H1 (cell line): Measurements from ENCODE around the gene LRP5. TPM values are rescaled to one million over a fixed set of nuclear protein-coding genes. Genes with fewer than 3 reads are reported as not detected.

Experiments
- CTCF ChIA-PET: fragments of 300-600 bp; sonication (Branson Sonifier 250); formaldehyde crosslinking; loops from one replicate; lab custom pipeline; 2021; ENCODE audit not compliant: partially characterized antibody; lab: Charles Lee
- POLR2A ChIA-PET: fragments of 300-600 bp; sonication (Branson Sonifier 250); formaldehyde crosslinking; loops from one replicate; lab custom pipeline; 2021; ENCODE audit warnings: inconsistent platforms; ENCODE audit not compliant: partially characterized antibody; lab: Charles Lee
- DNase-seq, 2 experiments: peaks; one replicate each; pipeline versions ENCODE4 v3.0.0 to v3.0.0-alpha.2; 2010 to 2022; ENCODE audit warnings: low spot score in 2 of 2, low read depth in 1 of 2, mixed read lengths in 1 of 2
- FAIRE-seq: peaks from 2 replicates; lab custom pipeline; 2011; peaks lifted over from hg19 to GRCh38; lab: Jason Lieb, UNC
- H2AFZ ChIP-seq: 2 replicates; pipeline ENCODE4 v1.8.1; 2012; ENCODE audit warnings: low read length, inconsistent platforms
- H2AK5ac ChIP-seq: 2 replicates; pipeline ENCODE4 v1.6.1; 2013; ENCODE audit warnings: low read depth, low read length
- H2BK120ac ChIP-seq: replicated peaks from 2 replicates; pipeline ENCODE3; 2013; ENCODE audit warnings: low read depth, low read length, inconsistent platforms
- H2BK12ac ChIP-seq: 2 replicates; pipeline ENCODE4 v1.6.1; 2013; ENCODE audit warnings: low read depth, low read length
- H2BK15ac ChIP-seq: 2 replicates; pipeline ENCODE4 v1.6.1; 2013; ENCODE audit warnings: low read length
- H2BK20ac ChIP-seq: 2 replicates; pipeline ENCODE4 v1.6.1; 2013; ENCODE audit warnings: low read length
- H2BK5ac ChIP-seq: 2 replicates; pipeline ENCODE4 v1.6.1; 2013; ENCODE audit warnings: low read depth, low read length
- H3K14ac ChIP-seq: 2 replicates; pipeline ENCODE4 v1.6.1; 2013; ENCODE audit warnings: inconsistent platforms; ENCODE audit not compliant: insufficient read length
- H3K18ac ChIP-seq: 2 replicates; pipeline ENCODE4 v1.6.1; 2013; ENCODE audit warnings: low read length; ENCODE audit errors: extremely low read depth
- H3K23ac ChIP-seq: 2 replicates; pipeline ENCODE4 v1.6.1; 2013; ENCODE audit warnings: inconsistent platforms; ENCODE audit not compliant: insufficient read length
- H3K23me2 ChIP-seq: 2 replicates; pipeline ENCODE4 v1.6.1; 2013; ENCODE audit warnings: low read depth, low read length
- H3K27ac ChIP-seq: 2 replicates; pipeline ENCODE4 v1.6.1; 2011; ENCODE audit warnings: low read depth, low read length, inconsistent platforms
- H3K27me3 ChIP-seq, 4 experiments: replicated peaks in 1 of 4; 1 replicate in 1 of 4; 2 replicates in 3 of 4; pipeline versions ENCODE4 v1.6.1 to v1.8.1; 2011 to 2013; ENCODE audit warnings: low read length in 3 of 4, mild to moderate bottlenecking in 3 of 4, inconsistent platforms in 2 of 4, mixed read lengths in 2 of 4, moderate library complexity in 1 of 4; ENCODE audit not compliant: control insufficient read depth in 3 of 4, insufficient read depth in 3 of 4; ENCODE audit errors: extremely low read depth in 1 of 4
- H3K36me3 ChIP-seq, 4 experiments: 2 replicates each; pipeline versions ENCODE4 v1.6.1 to v1.8.1; 2011 to 2013; ENCODE audit warnings: mild to moderate bottlenecking in 4 of 4, low read length in 3 of 4, moderate library complexity in 2 of 4, control low read depth in 1 of 4, inconsistent platforms in 1 of 4; ENCODE audit not compliant: insufficient read depth in 4 of 4, control insufficient read depth in 2 of 4
- H3K4ac ChIP-seq: replicated peaks from 2 replicates; pipeline ENCODE3; 2013; ENCODE audit warnings: low read length, low read depth, mixed read lengths, inconsistent platforms; ENCODE audit not compliant: insufficient read length
- H3K4me1 ChIP-seq, 4 experiments: replicated peaks in 1 of 4; 1 replicate in 1 of 4; 2 replicates in 3 of 4; pipeline versions ENCODE4 v1.6.1 to v1.8.1; 2011 to 2013; ENCODE audit warnings: low read length in 3 of 4, inconsistent platforms in 2 of 4, mixed read lengths in 1 of 4; ENCODE audit not compliant: insufficient read depth in 4 of 4, control insufficient read depth in 3 of 4
- H3K4me2 ChIP-seq, 2 experiments: 2 replicates each; pipeline versions ENCODE4 v1.6.1 to v1.8.1; 2011 to 2013; ENCODE audit warnings: low read depth in 2 of 2, low read length in 2 of 2, control low read depth in 1 of 2, inconsistent platforms in 1 of 2, mild to moderate bottlenecking in 1 of 2; ENCODE audit not compliant: insufficient read depth in 1 of 2
- H3K4me3 ChIP-seq, 4 experiments: fragments of 200-600, 300-600 bp in 1 of 4; sonication (generic), shearing (Covaris generic), sonication (Bioruptor Twin) in 1 of 4; 2 replicates each; pipeline versions ENCODE4 v1.5.1 to v1.8.1; 2011 to 2016; ENCODE audit warnings: low read length in 4 of 4, low read depth in 3 of 4, control low read depth in 2 of 4, inconsistent platforms in 2 of 4, mild to moderate bottlenecking in 2 of 4, mixed read lengths in 1 of 4, moderate library complexity in 1 of 4; ENCODE audit not compliant: insufficient read depth in 2 of 4; ENCODE audit errors: extremely low read depth in 1 of 4
- H3K56ac ChIP-seq: replicated peaks from 2 replicates; pipeline ENCODE3; 2013; ENCODE audit warnings: low read depth, mild to moderate bottlenecking, mixed read lengths, low read length, inconsistent platforms; ENCODE audit not compliant: insufficient read length
- H3K79me1 ChIP-seq: 2 replicates; pipeline ENCODE4 v1.6.1; 2013; ENCODE audit warnings: low read depth, low read length, control low read depth
- H3K79me2 ChIP-seq, 2 experiments: 2 replicates each; pipeline versions ENCODE4 v1.6.1 to v1.8.1; 2012 to 2013; ENCODE audit warnings: low read length in 2 of 2, mild to moderate bottlenecking in 2 of 2, inconsistent platforms in 1 of 2; ENCODE audit not compliant: insufficient read depth in 2 of 2, control insufficient read depth in 1 of 2
- H3K9ac ChIP-seq, 4 experiments: replicated peaks in 1 of 4; 1 replicate in 1 of 4; 2 replicates in 3 of 4; pipeline versions ENCODE4 v1.6.1 to v1.8.1; 2011 to 2013; ENCODE audit warnings: low read depth in 3 of 4, low read length in 3 of 4, control low read depth in 2 of 4, mild to moderate bottlenecking in 2 of 4, moderate library complexity in 2 of 4, inconsistent platforms in 1 of 4; ENCODE audit errors: extremely low read depth in 1 of 4
- H3K9me3 ChIP-seq, 2 experiments: 2 replicates each; pipeline versions ENCODE4 v1.6.1 to v1.8.1; 2012 to 2013; ENCODE audit warnings: mild to moderate bottlenecking in 2 of 2, moderate library complexity in 2 of 2, control low read depth in 1 of 2, inconsistent platforms in 1 of 2, low read depth in 1 of 2, low read length in 1 of 2, mixed read lengths in 1 of 2; ENCODE audit not compliant: insufficient read depth in 2 of 2
- H4K20me1 ChIP-seq, 2 experiments: replicated peaks in 1 of 2; 2 replicates each; pipeline versions ENCODE3 to v1.8.1; 2011 to 2013; ENCODE audit warnings: inconsistent platforms in 2 of 2, low read length in 2 of 2, mild to moderate bottlenecking in 1 of 2; ENCODE audit not compliant: insufficient read depth in 2 of 2, control insufficient read depth in 1 of 2
- H4K5ac ChIP-seq: 2 replicates; pipeline ENCODE4 v1.6.1; 2013; ENCODE audit warnings: low read length, low read depth, mixed read lengths, inconsistent platforms; ENCODE audit not compliant: insufficient read length
- H4K8ac ChIP-seq: 2 replicates; pipeline ENCODE4 v1.8.0; 2013; ENCODE audit warnings: mild to moderate bottlenecking, moderate library complexity, low read length, inconsistent platforms; ENCODE audit not compliant: insufficient read depth; ENCODE audit errors: extremely low read depth
- H4K91ac ChIP-seq: replicated peaks from 2 replicates; pipeline ENCODE3; 2013; ENCODE audit warnings: low read length, mixed read lengths, inconsistent platforms; ENCODE audit not compliant: insufficient read length
- ATF3 ChIP-seq: IDR thresholded peaks from 2 replicates; pipeline ENCODE4 v1.6.1; 2011; ENCODE audit warnings: low read depth, mild to moderate bottlenecking, low read length; ENCODE audit not compliant: insufficient read depth
- BCL11A ChIP-seq, 2 experiments: IDR thresholded peaks; one replicate each; pipeline ENCODE4 v1.6.1; 2011; ENCODE audit warnings: low read depth in 2 of 2, low read length in 2 of 2, mild to moderate bottlenecking in 2 of 2
- CBX5 ChIP-seq: fragments of 300-800, 300-1000 bp; sonication (generic); IDR thresholded peaks from 2 replicates; pipeline ENCODE4 v1.7.1; 2016; ENCODE audit warnings: antibody characterized with exemption, low read length, low read depth
- EZH2 ChIP-seq: fragments of 200-600 bp; sonication (generic); IDR thresholded peaks from 2 replicates; pipeline ENCODE4 v1.7.1; 2012; ENCODE audit warnings: low read depth, mild to moderate bottlenecking, moderate library complexity, low read length, inconsistent platforms; ENCODE audit not compliant: severe bottlenecking
- KDM4A ChIP-seq: IDR thresholded peaks from one replicate; pipeline ENCODE4 v1.7.1; 2012; ENCODE audit warnings: low read depth, mild to moderate bottlenecking, moderate library complexity, low read length, inconsistent platforms; ENCODE audit not compliant: severe bottlenecking
- MAX ChIP-seq: IDR thresholded peaks from 2 replicates; pipeline ENCODE4 v1.6.1; 2012; ENCODE audit warnings: inconsistent platforms
- POLR2A ChIP-seq, 2 experiments: IDR thresholded peaks; 1 replicate in 1 of 2; 2 replicates in 1 of 2; pipeline ENCODE4 v1.6.1; 2011; ENCODE audit warnings: low read depth in 2 of 2, low read length in 2 of 2, mild to moderate bottlenecking in 2 of 2; ENCODE audit errors: control extremely low read depth in 1 of 2
- RAD21 ChIP-seq, 2 experiments: IDR thresholded peaks in 1 of 2; conservative IDR thresholded peaks in 1 of 2; 2 replicates each; pipeline ENCODE4 v1.6.1; 2011; ENCODE audit warnings: low read depth in 2 of 2, low read length in 2 of 2, improper control_type of control experiment in 1 of 2, inconsistent platforms in 1 of 2, mild to moderate bottlenecking in 1 of 2, moderate library complexity in 1 of 2
- RBBP5 ChIP-seq: IDR thresholded peaks from 2 replicates; pipeline ENCODE4 v1.7.1; 2012; ENCODE audit warnings: low read depth, mild to moderate bottlenecking, inconsistent platforms, low read length, moderate library complexity, borderline replicate concordance
- SP4 ChIP-seq: IDR thresholded peaks from 2 replicates; pipeline ENCODE4 v1.6.1; 2012; ENCODE audit warnings: low read length, inconsistent platforms
- WGBS, 2 experiments: shearing (Covaris generic) in 1 of 2; methylation state at CpG; one replicate each; pipeline versions ENCODE4 v1.1.6 to v1.1.7; 2013 to 2015; ENCODE audit warnings: low lambda C conversion rate in 2 of 2, mixed read lengths in 2 of 2, inconsistent platforms in 1 of 2, low coverage in 1 of 2, missing lambda C conversion rate in 1 of 2; ENCODE audit not compliant: insufficient replicate concordance in 2 of 2, insufficient coverage in 1 of 2, insufficient read length in 1 of 2; ENCODE audit errors: extremely low coverage in 1 of 2, missing lambda C conversion rate in 1 of 2; 5-methylcytosine and 5-hydroxymethylcytosine counted together
- polyA plus RNA-seq, 7 experiments: library from polyadenylated mRNA; depleted of rRNA in 3 of 7; stranded (reverse) in 5 of 7; unstranded in 2 of 7; fragments of >200 nt in 5 of 7; fragments of 200-250 nt in 2 of 7; gene quantifications; 1 replicate in 5 of 7; 2 replicates in 1 of 7; 4 replicates in 1 of 7; pipeline versions ENCODE4 v1.2.1 to v1.2.3, GENCODE V29; 2011 to 2013; ENCODE audit warnings: missing spikeins in 2 of 7, mixed read lengths in 2 of 7
- total RNA-seq: library from RNA; stranded (reverse); fragmentation: NEBNext Ultra II Directional; extraction: Animal tissue kit (Norgen Biotek cat#: 25700); gene quantifications from 2 replicates; pipeline ENCODE4 v1.2.1, GENCODE V29; 2021

LRP5 gene
- total and polyA plus RNA-seq, 2 of the 8 experiments (the other 6 are each of a cell fraction or from before 2014, with no cell fraction given): 19.0 to 38.9 TPM

GRCh38 chr11:68270196-68271022 lies 42.0 kb upstream of the LRP5 start:
- H2BK20ac ChIP-seq: no peak overlapping the region
- 89% methylated on average over 8 of the region's 8 CpGs; no CpG with 5 or more reads in 1 of the 2 experiments for WGBS, 2 experiments
- no peak overlapping the region for H4K8ac ChIP-seq
- no peaks in the 10 kb centered on the region for H3K27me3 ChIP-seq
- no peak overlapping the region for H4K5ac ChIP-seq
- H2BK15ac ChIP-seq: no peak overlapping the region
- ChIA-PET CTCF (interaction anchor here (0.7 to 5.6 kb wide), 10 partner anchors 13 to 177 kb away, joined by 3 to 49 read pairs (median 4); no protein-coding TSS in a partner anchor), POLR2A (interaction anchor here (0.9 to 3.4 kb wide), 4 partner anchors 10 to 95 kb away, joined by 3 to 22 read pairs (median 6); no protein-coding TSS in a partner anchor)
- H3K4me2 ChIP-seq: peak overlapping the region; percentile 40 to 94
- H3K56ac ChIP-seq: no peak overlapping the region
- H2AFZ ChIP-seq: no peak overlapping the region
- H4K91ac ChIP-seq: no peak overlapping the region
- H3K23me2 ChIP-seq: peaks cover 4% of the 10 kb centered on the region; the same call in 1 of the 2 replicates
- no peak overlapping the region for H3K27ac ChIP-seq
- no peak overlapping the region for H2AK5ac ChIP-seq
- no peak overlapping the region for H3K23ac ChIP-seq
- H3K14ac ChIP-seq: no peak overlapping the region
- no peak overlapping the region for H2BK12ac ChIP-seq
- FAIRE-seq (no peak), DNase-seq (no peak)
- H3K36me3 ChIP-seq: peaks cover 14 to 21% (median 17%) of the 10 kb centered on the region in 4 experiments
- H4K20me1 ChIP-seq: peaks cover 4 to 10% of the 10 kb centered on the region in 2 experiments
- no peak overlapping the region for H3K4ac ChIP-seq
- peak overlapping the region in 1 of 4 experiments; percentile 84; a peak in 1 of 7 replicates for H3K9ac ChIP-seq
- no peak overlapping the region for H2BK120ac ChIP-seq
- H3K79me2 ChIP-seq: peaks cover 0 to 21% of the 10 kb centered on the region in 2 experiments; a peak in 3 of 4 replicates
- peaks cover 12% of the 10 kb centered on the region for H3K79me1 ChIP-seq
- H3K9me3 ChIP-seq: no peaks in the 10 kb centered on the region
- peaks cover 0 to 5% (median 1%) of the 10 kb centered on the region in 4 experiments; a peak in 4 of 7 replicates for H3K4me1 ChIP-seq
- no peak overlapping the region for H2BK5ac ChIP-seq
- H3K4me3 ChIP-seq: peak overlapping the region; percentile 47 to 99 (median 89); a peak in 6 of 8 replicates
- H3K18ac ChIP-seq: no peak overlapping the region
- TF ChIP-seq MAX: no peak
- no peak for TF ChIP-seq RBBP5
- TF ChIP-seq BCL11A (IDR thresholded peaks at IDR 0.05; ENCODE audit: low read depth in 2 of 2, low read length in 2 of 2): no peak
- no peak for TF ChIP-seq CBX5
- no peak for TF ChIP-seq SP4
- TF ChIP-seq POLR2A (IDR thresholded peaks at IDR 0.05; ENCODE audit: control extremely low read depth in 1 of 2, low read depth in 2 of 2, low read length in 2 of 2): no peak
- no peak for TF ChIP-seq EZH2
- TF ChIP-seq RAD21 (IDR thresholded peaks at IDR 0.05 in 1 of 2, conservative IDR thresholded peaks at IDR 0.05 in 1 of 2; ENCODE audit: low read depth in 2 of 2, low read length in 2 of 2): no peak
- TF ChIP-seq ATF3: no peak
- TF ChIP-seq KDM4A: no peak
